Lower leg skin (tissue), 4 donors: ENCODE results near the gene PALS2. TPM values are rescaled to one million over a fixed set of nuclear protein-coding genes. Genes with fewer than 3 reads are reported as not detected.

Source experiments
- DNase-seq, 2 donors: peaks; one replicate each; pipeline ENCODE4 v3.0.0-alpha.2; 2019; ENCODE audit warnings: low spot score in 2 of 2
- H3K4me3 ChIP-seq: fragments of 200-600 bp; sonication (generic); 2 replicates; pipeline ENCODE4 v1.5.1; 2017; ENCODE audit warnings: mild to moderate bottlenecking, low read depth; ENCODE audit not compliant: poor library complexity, severe bottlenecking
- POLR2A ChIP-seq, 2 donors: fragments of 450-650 bp; IDR thresholded peaks; one replicate each; pipeline ENCODE4 v1.6.1; 2016 to 2017; ENCODE audit warnings: antibody characterized with exemption in 2 of 2, mild to moderate bottlenecking in 1 of 2, moderate library complexity in 1 of 2
- WGBS, 2 donors: methylation state at CpG; one replicate each; pipeline ENCODE4 v1.1.5; 2018; 5-methylcytosine and 5-hydroxymethylcytosine counted together
- intact Hi-C: fragments of 100-400 bp; cut with DNase I; formaldehyde crosslinking; loops from one replicate; pipeline ENCODE4 v1.15.0; 2023; ENCODE audit warnings: low total_unique reads
- total RNA-seq, 4 donors: library from RNA; depleted of rRNA; stranded (reverse); fragments of >200 nt; gene quantifications; one replicate each; pipeline ENCODE4 v1.1.0, GENCODE V29; 2016
- TF ChIP-seq, protein P1 (sequence below), 3 donors: fragments of 450-650 bp; IDR thresholded peaks; one replicate each; pipeline ENCODE4 v1.5.1; 2016; ENCODE audit warnings: antibody characterized with exemption in 3 of 3, mild to moderate bottlenecking in 3 of 3, moderate library complexity in 2 of 3

PALS2 gene
- total RNA-seq, 4 donors from 2014 or later = 2.7 to 8.5 (median 6.6) TPM

DNA sequence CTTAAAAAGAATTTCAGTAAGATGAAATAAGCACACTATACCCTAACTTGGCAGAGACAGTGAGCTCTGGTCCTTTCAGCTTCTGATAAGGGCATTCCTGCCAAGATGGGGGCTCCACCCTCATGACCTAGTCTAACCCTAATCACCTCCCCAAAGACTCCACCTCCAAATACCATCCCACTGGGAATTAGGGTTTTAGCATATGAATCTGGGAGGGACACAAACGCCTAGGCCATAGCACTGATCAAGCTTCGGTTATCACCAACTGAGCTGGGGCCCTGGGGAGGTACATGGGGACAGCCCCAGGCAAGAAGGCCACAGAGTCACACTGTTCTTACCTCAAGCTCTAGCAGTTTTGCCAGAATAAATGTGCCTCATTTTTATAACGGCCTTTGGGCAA, 31.4 kb downstream of the PALS2 start:
- 73 to 76% methylated on average over 3 of the region's 3 CpGs for WGBS, 2 donors
- no peak overlapping the region for H3K4me3 ChIP-seq
- TF ChIP-seq POLR2A (IDR thresholded peaks at IDR 0.05) = no peak
- TF ChIP-seq, protein P1, sequence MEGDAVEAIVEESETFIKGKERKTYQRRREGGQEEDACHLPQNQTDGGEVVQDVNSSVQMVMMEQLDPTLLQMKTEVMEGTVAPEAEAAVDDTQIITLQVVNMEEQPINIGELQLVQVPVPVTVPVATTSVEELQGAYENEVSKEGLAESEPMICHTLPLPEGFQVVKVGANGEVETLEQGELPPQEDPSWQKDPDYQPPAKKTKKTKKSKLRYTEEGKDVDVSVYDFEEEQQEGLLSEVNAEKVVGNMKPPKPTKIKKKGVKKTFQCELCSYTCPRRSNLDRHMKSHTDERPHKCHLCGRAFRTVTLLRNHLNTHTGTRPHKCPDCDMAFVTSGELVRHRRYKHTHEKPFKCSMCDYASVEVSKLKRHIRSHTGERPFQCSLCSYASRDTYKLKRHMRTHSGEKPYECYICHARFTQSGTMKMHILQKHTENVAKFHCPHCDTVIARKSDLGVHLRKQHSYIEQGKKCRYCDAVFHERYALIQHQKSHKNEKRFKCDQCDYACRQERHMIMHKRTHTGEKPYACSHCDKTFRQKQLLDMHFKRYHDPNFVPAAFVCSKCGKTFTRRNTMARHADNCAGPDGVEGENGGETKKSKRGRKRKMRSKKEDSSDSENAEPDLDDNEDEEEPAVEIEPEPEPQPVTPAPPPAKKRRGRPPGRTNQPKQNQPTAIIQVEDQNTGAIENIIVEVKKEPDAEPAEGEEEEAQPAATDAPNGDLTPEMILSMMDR (IDR thresholded peaks at IDR 0.05) = no peak
- DNase-seq = no peak
- intact Hi-C loops = no loop called here

DNA sequence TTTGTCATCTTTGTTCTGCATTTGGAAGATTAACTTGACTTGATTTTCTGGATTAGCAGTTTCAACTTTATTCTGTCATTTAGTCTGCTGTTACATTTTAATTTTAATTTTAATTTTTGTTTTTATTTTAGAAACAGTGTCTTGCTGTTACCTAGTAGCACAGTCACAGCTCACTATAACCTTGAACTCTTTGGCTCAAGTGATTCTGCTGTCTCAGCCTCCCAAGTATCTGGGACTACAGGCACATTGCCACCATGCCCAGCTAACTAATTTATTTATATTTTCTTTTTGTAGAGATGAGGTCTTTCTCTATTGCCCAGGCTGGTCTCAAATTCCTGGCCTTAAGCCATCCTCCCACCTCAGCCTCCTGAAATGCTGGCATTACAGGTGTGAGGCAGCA, 35.3 kb downstream of the PALS2 start:
- no peak overlapping the region for H3K4me3 ChIP-seq
- intact Hi-C loops = no loop called here
- no peak for DNase-seq
- TF ChIP-seq, protein P1 (IDR thresholded peaks at IDR 0.05) = no peak
- no peak for TF ChIP-seq POLR2A (IDR thresholded peaks at IDR 0.05)

DNA sequence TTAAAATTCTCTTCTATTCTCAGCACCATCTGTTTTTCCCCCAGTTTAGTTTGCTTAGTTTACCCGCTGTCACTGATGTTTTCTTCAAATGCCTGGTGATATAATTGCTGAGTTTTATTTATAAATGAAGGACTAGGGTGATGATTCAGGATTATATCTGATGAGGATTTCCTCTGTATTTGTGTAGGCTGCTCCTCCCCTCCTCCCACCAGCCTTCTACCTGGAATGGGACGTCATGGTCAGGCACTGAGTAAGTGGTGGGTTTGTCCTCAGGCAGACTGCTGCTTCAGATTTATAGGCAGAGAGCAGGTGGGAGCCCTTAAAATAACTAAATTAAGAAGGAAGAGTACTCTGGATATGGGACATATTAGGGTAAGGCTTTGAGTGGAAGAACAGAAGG, 35.8 kb downstream of the PALS2 start:
- no peak for DNase-seq
- intact Hi-C loops = no loop called here
- 63 to 83% methylated on average over 2 of the region's 2 CpGs for WGBS, 2 donors
- H3K4me3 ChIP-seq = no peak overlapping the region
- TF ChIP-seq, protein P1 (IDR thresholded peaks at IDR 0.05) = no peak
- no peak for TF ChIP-seq POLR2A (IDR thresholded peaks at IDR 0.05)

DNA sequence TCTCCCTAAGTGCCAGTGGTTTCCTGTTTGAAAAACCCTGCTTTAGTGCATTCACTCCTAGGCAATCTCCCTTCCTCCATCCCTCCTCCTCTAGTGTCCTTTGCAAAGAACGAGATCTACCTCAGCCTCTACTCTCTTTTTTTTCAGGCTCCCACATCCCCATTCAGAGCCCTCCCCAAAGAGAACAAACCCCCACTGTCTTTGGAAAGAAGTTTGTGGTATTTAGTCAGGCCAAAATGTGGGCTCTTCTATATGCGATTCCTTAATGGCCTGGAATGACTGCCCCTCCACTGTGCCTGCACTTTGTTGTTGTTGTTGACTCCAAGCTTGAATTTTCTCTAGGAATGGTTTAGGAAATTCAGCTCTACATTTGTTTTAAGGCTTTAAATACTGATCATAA, 36.3 kb downstream of the PALS2 start:
- intact Hi-C loops = no loop called here
- no peak overlapping the region for H3K4me3 ChIP-seq
- DNase-seq = no peak
- WGBS, 2 donors = 70 to 75% methylated on average over 2 of the region's 2 CpGs
- TF ChIP-seq POLR2A (IDR thresholded peaks at IDR 0.05) = no peak
- TF ChIP-seq, protein P1 (IDR thresholded peaks at IDR 0.05) = no peak

DNA sequence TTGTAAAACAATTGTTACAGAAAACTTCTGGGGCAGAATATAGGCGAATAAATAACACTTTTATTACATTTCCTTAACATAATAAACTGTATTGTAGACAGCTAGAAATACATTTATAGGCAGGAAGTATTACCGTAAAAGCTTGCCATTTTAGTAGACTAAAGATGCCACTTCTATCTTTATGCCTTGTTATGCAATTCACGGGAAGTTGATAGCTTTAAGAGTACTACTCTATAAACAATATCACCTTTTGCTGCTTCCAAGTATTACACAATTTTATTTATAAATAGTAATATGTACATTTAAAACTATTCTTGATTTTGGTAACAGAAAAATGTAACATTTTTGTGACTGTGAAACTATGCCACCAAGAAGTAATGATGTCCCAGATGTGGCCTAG, 37.9 kb downstream of the PALS2 start:
- intact Hi-C loops = no loop called here
- H3K4me3 ChIP-seq = no peak overlapping the region
- 78 to 86% methylated on average over 3 of the region's 3 CpGs for WGBS, 2 donors
- TF ChIP-seq, protein P1 (IDR thresholded peaks at IDR 0.05) = no peak
- TF ChIP-seq POLR2A (IDR thresholded peaks at IDR 0.05) = no peak
- no peak for DNase-seq

DNA sequence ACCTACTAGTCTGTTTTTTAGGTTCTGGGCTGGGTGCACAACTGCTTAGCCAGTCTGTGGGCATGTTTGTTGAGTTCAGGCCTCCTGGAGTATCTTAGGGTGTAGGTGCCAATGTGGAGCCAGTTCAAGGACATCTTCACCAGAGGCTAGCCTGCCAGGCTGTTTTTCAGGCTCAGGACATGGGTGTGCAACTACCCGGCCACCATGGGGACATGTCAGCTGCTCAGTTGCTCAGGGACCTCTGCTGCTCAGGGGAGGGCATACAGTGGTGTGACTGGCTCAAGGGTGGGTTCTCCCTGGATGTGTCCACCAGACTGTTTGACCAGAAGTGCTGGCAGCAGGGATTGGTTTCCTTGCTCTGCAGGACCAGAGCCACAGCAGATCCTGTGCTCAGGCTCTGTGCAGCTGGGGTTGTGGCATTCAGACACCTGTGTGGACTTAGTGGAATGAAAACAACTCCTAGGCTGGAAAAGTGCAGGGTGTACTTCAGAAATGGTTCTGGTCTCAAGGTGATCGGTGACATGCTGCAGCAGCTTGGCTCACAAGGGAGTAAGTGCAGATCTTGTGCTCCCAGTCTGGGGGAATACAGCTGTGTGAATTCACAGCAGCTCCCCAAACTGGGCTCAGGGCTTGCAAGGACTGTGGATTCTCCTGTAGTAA, 44.8 kb downstream of the PALS2 start:
- intact Hi-C loops = no loop called here
- 92% methylated on average over 2 of the region's 2 CpGs for WGBS, 2 donors
- TF ChIP-seq, protein P1 (IDR thresholded peaks at IDR 0.05) = no peak
- TF ChIP-seq POLR2A (IDR thresholded peaks at IDR 0.05) = no peak
- DNase-seq = no peak
- H3K4me3 ChIP-seq = no peak overlapping the region
